ENCODE data around the gene GPR68. TPM values are rescaled to one million over a fixed set of nuclear protein-coding genes. Genes with fewer than 3 reads are reported as not detected.

Gene GPR68, protein sequence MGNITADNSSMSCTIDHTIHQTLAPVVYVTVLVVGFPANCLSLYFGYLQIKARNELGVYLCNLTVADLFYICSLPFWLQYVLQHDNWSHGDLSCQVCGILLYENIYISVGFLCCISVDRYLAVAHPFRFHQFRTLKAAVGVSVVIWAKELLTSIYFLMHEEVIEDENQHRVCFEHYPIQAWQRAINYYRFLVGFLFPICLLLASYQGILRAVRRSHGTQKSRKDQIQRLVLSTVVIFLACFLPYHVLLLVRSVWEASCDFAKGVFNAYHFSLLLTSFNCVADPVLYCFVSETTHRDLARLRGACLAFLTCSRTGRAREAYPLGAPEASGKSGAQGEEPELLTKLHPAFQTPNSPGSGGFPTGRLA
- total RNA-seq, result 1 to 10 TPM; 4.1 to 6.1 (median 6.0) TPM

DNA sequence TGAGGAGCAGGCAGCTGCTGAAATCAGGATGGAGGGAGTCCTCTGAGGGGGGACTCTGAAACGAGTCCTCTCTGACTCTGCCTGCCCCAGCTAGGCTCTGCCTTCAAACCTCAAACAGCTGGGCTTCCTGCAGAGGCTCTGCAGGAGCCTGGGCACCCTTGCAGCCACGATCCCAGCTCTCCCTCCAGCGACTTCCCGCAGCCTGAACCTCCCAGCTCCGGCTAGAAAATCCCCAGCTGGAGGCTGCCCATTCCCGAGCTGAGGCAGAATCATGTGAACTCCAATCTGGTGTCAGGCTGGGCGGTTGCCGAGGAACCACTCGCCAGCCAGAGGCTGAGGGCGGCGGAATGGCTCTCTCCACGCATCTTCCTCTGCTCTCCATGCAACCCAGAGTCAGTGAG lies at the start of gene GPR68:
TSS of gene GPR68 (minus strand) at position 204 of the 401 bp plus-strand sequence. CDS start 9,654 bp downstream, outside the sequence.
- DNase-seq, result no peak
- H3K27me3 Mint-ChIP-seq (ENCODE audit: low read depth), result no peaks in the 10 kb centered on the region
- peaks cover 8% of the 10 kb centered on the region for H3K36me3 Mint-ChIP-seq (ENCODE audit: insufficient read depth)
- ATAC-seq, result no peak
- H3K9me3 Mint-ChIP-seq, result peaks cover 8% of the 10 kb centered on the region
- peaks cover 92% of the 10 kb centered on the region for H3K4me1 Mint-ChIP-seq (ENCODE audit: low read depth)
- H3K4me3 Mint-ChIP-seq, result peak within 1 kb of the TSS; percentile 78

DNA sequence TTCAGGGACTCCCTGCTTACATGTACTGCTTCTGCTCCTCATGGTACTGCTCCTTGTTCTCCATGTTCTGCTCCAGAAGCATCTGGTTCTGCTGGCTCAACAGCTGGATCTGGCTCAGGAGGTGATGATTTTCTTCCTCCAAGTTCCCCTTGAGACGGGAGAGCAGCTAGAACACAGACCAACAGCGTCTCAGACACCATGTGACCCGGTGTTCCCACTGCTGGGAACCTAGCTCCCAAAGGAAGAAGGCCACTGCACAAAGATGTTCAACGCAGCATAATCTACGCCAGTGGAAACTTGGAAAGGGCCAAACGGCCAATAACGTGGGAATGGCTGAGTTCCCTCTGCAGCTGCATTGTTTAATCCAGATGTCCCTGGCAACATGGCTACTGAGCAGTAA lies 49.6 kb upstream of the GPR68 start:
- H3K27me3 Mint-ChIP-seq (ENCODE audit: low read depth), result no peaks in the 10 kb centered on the region
- no peak overlapping the region for H3K4me3 Mint-ChIP-seq
- ATAC-seq, result no peak
- H3K4me1 Mint-ChIP-seq (ENCODE audit: low read depth), result peaks cover 7% of the 10 kb centered on the region
- peaks cover 40% of the 10 kb centered on the region for H3K36me3 Mint-ChIP-seq (ENCODE audit: insufficient read depth)
- no peak for DNase-seq
- H3K9me3 Mint-ChIP-seq, result no peaks in the 10 kb centered on the region

DNA sequence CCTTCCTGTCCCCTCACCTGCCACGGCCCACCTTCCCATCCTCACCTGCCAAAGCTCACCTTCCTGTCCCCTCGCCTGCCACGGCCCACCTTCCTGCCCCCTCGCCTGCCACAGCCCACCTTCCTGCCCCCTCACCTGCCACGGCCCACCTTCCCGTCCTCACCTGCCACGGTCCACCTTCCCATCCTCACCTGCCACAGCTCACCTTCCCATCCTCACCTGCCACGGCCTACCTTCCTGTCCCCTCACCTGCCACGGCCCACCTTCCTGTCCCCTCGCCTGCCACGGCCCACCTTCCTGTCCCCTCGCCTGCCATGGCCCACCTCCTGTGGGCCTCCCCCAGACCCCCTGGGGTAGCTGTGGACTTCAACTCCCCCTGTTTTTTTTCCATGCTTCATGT lies 48.8 kb upstream of the GPR68 start:
- peaks cover 37% of the 10 kb centered on the region for H3K36me3 Mint-ChIP-seq (ENCODE audit: insufficient read depth)

DNA sequence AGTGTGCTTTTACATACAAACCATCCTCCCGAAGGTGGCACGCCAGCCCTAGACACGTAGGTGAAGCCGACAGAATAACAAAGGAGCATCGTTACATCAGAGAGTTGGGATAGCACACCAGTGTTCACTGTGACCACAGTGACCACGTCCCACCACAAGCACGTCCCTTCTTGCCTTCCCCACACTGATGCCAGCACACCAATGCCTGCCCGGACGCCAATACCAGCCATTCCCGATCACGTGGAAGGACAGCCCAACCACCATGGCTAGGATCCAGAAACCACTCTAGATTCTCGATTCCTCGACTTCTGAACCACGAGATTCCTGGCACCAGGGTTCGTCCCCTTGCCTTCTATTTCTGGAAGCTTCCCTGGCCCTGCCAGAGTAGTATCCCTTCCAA lies 48.0 kb upstream of the GPR68 start:
- peaks cover 3% of the 10 kb centered on the region for H3K4me1 Mint-ChIP-seq (ENCODE audit: low read depth)
- no peaks in the 10 kb centered on the region for H3K27me3 Mint-ChIP-seq (ENCODE audit: low read depth)
- H3K36me3 Mint-ChIP-seq (ENCODE audit: insufficient read depth), result peaks cover 40% of the 10 kb centered on the region
- no peak for ATAC-seq
- no peaks in the 10 kb centered on the region for H3K9me3 Mint-ChIP-seq
- H3K4me3 Mint-ChIP-seq, result no peak overlapping the region
- DNase-seq, result no peak

More for the DNA sequence above, 48.8 kb upstream of the GPR68 start:
- ATAC-seq (no peak), DNase-seq (no peak)
- Mint-ChIP-seq H3K27me3 (ENCODE audit: low read depth) (no peaks in the 10 kb centered on the region), H3K4me3 (no peak overlapping the region), H3K9me3 (no peaks in the 10 kb centered on the region), H3K4me1 (ENCODE audit: low read depth) (peaks cover 3% of the 10 kb centered on the region)

DNA sequence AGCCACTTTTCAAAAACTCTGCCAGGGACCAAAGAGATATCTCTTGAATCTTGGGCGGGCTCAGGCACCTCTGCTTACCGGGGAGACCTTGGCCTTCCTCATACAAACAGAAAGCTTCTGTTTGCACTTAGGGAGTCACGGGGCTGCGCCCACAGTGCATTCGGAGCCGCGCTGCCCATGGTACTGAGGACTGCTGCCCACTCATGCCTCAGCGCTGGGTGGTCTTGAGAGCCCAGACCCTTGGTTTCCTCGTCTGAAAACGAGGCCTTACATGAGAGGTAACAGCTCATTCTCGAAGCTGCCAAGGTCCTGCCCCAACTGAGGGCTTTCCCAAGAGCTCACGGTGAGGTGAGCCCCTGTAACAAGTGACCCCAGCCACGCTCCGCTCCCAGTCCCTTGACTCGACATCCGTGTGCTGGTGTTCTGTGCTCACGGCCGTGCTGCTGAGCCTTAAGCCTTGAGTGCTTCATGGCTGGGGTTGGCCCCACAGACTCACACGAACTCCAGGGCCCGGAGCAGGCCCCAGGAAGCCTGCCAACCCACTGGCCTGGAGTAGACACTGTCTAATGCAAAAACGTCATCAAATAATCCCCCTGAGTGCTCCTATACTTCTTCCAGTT lies 47.4 kb upstream of the GPR68 start:
- no peaks in the 10 kb centered on the region for H3K9me3 Mint-ChIP-seq
- H3K4me3 Mint-ChIP-seq, result no peak overlapping the region
- DNase-seq (no peak), ATAC-seq (no peak)
- H3K27me3 Mint-ChIP-seq (ENCODE audit: low read depth), result no peaks in the 10 kb centered on the region
- peaks cover 3% of the 10 kb centered on the region for H3K4me1 Mint-ChIP-seq (ENCODE audit: low read depth)
- peaks cover 40% of the 10 kb centered on the region for H3K36me3 Mint-ChIP-seq (ENCODE audit: insufficient read depth)

DNA sequence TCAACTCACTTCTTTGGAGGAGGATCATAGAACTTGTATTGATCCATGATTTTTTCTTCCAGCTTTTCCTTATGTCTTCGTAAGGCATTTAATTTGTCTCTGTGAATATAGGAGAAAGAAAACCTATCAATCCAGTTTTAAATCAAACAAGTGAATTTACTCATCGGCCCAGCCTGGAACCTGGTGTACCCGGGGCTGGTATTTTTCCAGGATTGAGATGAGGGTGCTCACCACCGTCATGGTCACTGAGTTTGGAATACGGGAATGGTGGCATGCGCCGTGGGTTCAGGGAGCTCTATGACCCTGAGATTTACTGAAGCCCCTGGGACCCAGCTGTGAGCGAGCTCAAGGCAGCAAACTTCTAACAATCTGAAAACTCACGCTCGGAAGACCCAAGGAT lies 46.5 kb upstream of the GPR68 start:
- no peak for ATAC-seq
- no peaks in the 10 kb centered on the region for H3K9me3 Mint-ChIP-seq
- H3K36me3 Mint-ChIP-seq (ENCODE audit: insufficient read depth), result peaks cover 38% of the 10 kb centered on the region
- H3K27me3 Mint-ChIP-seq (ENCODE audit: low read depth), result no peaks in the 10 kb centered on the region
- peaks cover 9% of the 10 kb centered on the region for H3K4me1 Mint-ChIP-seq (ENCODE audit: low read depth)
- no peak overlapping the region for H3K4me3 Mint-ChIP-seq
- DNase-seq, result no peak

DNA sequence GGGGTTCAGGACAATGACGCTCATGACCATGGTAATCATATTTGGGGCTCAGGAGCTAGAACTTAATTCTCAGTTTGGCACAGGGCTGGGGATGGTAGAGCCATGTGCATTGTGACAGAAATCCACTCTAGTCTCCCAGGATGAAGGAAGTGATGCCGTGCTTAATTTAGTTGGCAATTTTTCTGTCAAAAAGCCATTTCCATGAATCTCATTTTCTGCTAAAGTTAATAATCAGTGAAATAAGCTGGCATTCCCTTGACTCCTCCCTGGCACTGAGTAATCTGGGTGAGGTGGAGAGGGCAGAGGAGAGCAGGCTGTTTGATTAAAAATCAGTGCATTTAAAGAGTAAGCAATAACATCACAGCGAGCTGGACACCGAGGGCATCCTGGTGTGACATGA lies 45.0 kb upstream of the GPR68 start:
- no peaks in the 10 kb centered on the region for H3K9me3 Mint-ChIP-seq
- peaks cover 15% of the 10 kb centered on the region for H3K4me1 Mint-ChIP-seq (ENCODE audit: low read depth)
- H3K36me3 Mint-ChIP-seq (ENCODE audit: insufficient read depth), result peaks cover 49% of the 10 kb centered on the region
- ATAC-seq (no peak), DNase-seq (no peak)
- H3K4me3 Mint-ChIP-seq, result no peak overlapping the region
- no peaks in the 10 kb centered on the region for H3K27me3 Mint-ChIP-seq (ENCODE audit: low read depth)

DNA sequence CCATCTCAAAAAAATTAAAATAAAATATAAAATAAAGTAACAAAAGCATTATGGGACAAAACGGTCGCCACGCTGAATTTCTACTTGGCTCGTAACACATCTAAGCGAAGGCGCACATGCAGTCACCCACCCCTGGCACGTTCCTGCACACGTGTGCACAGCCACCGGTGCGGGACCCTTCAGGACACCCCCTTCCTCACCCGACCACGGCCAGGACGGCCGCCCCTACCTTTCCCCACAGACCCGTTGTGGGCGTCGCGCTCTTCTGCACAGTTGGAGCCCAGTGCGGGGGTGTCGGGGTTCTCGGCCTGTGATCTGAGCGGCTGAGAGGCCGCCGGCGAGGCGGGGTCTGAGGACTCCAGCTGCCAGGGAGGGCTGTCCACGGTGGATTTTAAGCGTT lies 44.4 kb upstream of the GPR68 start:
- Mint-ChIP-seq H3K27me3 (ENCODE audit: low read depth) (no peaks in the 10 kb centered on the region), H3K36me3 (ENCODE audit: insufficient read depth) (peaks cover 49% of the 10 kb centered on the region), H3K9me3 (no peaks in the 10 kb centered on the region), H3K4me1 (ENCODE audit: low read depth) (peaks cover 15% of the 10 kb centered on the region), H3K4me3 (no peak overlapping the region)
- DNase-seq, result no peak
- no peak for ATAC-seq

DNA sequence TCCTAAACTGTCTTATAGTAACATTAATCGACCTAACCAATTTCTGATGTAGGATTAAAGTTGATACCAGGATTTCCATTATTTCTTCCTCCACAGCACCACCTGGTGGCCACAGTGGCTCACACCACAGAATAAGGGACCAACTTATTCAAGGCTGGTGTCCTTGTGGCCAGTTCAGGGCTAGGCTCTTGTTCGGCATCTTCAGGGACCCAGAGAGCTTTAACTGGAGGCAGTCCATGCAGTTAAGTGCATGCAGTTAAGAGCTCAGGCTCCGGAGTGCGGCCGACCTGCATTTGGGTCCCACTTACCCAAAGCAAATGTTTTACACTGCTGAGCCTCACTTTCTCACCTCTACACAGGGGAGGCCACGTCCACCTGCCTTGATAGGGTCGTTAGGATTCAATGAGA lies 42.0 kb upstream of the GPR68 start:
- ATAC-seq (peak; percentile 79 to 80), DNase-seq (peak; percentile 85)
- peaks cover 53% of the 10 kb centered on the region for H3K36me3 Mint-ChIP-seq (ENCODE audit: insufficient read depth)
- no peaks in the 10 kb centered on the region for H3K9me3 Mint-ChIP-seq
- no peak overlapping the region for H3K4me3 Mint-ChIP-seq
- peaks cover 12% of the 10 kb centered on the region for H3K4me1 Mint-ChIP-seq (ENCODE audit: low read depth)
- no peaks in the 10 kb centered on the region for H3K27me3 Mint-ChIP-seq (ENCODE audit: low read depth)

DNA sequence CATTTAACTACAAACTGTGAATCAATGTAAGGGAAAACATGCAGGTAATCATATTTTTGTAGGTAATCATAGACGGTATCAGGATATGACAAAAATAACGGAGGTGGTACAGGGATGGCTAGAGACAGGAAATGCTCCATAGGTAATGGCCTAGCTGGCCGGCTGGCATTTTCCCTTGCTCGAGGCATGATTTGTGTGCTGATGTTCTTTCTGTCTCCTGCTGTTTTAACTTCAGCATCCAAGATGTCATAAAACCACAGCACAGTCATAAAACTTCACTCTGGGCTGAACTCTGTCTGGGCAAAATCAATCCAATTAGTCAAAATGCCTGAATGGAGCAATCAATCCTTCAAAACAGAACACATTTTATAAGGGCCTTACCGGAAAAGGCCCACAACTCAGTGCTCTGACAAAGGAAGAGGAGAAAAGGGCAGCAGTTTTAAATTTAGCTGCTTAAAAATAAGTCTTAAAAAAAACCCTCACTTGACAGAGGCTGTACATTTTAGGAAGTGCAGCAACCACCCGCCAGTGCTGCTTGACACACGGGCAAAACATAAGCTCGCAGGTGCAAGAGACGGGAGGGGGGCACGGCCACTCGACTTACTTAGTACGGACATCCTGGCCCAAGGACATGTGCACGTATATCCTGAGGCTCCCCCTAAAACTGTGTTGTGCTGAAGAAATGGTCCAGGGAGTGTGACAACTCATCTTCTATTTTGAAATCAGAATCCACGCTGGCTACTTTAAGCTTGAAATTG lies 40.5 kb upstream of the GPR68 start:
- peaks cover 12% of the 10 kb centered on the region for H3K4me1 Mint-ChIP-seq (ENCODE audit: low read depth)
- no peak for DNase-seq
- no peaks in the 10 kb centered on the region for H3K27me3 Mint-ChIP-seq (ENCODE audit: low read depth)
- H3K4me3 Mint-ChIP-seq, result no peak overlapping the region
- no peak for ATAC-seq
- H3K36me3 Mint-ChIP-seq (ENCODE audit: insufficient read depth), result peaks cover 57% of the 10 kb centered on the region
- H3K9me3 Mint-ChIP-seq, result no peaks in the 10 kb centered on the region

DNA sequence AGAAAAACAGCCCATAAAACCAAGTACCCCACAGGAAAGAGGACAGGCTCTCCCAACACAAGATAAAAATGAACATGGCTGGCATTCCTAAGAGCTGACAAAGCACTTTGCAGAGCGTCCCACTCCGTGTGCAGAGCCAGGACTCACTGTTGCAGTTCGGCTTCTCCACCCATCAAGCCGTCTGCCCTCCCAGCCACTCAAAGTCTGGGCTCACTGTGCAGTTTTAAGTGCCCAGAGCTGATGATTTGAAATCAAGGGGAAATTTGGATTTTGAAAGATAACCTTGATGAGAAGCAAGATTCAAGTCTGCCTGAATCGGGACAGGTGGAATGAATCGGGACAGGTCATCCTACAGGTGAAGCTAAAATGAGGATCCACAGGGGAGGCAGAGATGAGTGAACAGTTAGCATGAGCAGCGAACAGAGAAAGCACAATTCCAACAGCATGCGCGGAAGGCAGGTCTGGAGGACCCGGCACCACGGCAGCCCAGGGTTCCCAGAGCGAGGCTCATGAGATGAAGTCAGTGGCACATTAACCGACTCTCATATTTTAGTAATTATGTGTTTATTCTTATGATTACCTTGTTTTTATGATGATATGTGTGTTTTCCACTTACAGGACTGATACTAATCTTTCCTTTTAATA lies 39.8 kb upstream of the GPR68 start:
- no peak for ATAC-seq
- H3K9me3 Mint-ChIP-seq, result no peaks in the 10 kb centered on the region
- peaks cover 58% of the 10 kb centered on the region for H3K36me3 Mint-ChIP-seq (ENCODE audit: insufficient read depth)
- H3K4me3 Mint-ChIP-seq, result no peak overlapping the region
- H3K4me1 Mint-ChIP-seq (ENCODE audit: low read depth), result peaks cover 12% of the 10 kb centered on the region
- DNase-seq, result no peak
- no peaks in the 10 kb centered on the region for H3K27me3 Mint-ChIP-seq (ENCODE audit: low read depth)

DNA sequence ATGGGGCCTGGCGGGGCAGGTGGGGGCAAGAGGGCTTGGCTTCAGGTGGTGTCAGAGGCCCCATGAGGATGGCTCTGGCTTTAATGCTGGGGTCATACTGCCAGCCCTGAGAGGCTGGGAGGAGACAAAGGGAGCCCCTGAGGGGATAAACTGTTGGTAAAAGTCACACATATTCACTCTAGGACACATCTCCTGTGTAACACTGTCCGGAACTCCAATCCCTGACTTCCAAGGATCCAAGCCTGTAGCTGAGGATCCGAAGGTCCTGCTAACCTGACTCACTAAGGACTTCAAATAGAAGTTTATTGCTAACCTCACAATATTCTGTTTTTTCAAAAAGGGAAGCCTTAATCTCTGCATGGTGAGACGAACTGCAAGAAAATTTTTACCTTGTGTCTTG lies 39.2 kb upstream of the GPR68 start:
- Mint-ChIP-seq H3K4me3 (no peak overlapping the region), H3K4me1 (ENCODE audit: low read depth) (peaks cover 12% of the 10 kb centered on the region), H3K27me3 (ENCODE audit: low read depth) (no peaks in the 10 kb centered on the region), H3K9me3 (no peaks in the 10 kb centered on the region), H3K36me3 (ENCODE audit: insufficient read depth) (peaks cover 55% of the 10 kb centered on the region)
- no peak for DNase-seq
- ATAC-seq, result no peak

DNA sequence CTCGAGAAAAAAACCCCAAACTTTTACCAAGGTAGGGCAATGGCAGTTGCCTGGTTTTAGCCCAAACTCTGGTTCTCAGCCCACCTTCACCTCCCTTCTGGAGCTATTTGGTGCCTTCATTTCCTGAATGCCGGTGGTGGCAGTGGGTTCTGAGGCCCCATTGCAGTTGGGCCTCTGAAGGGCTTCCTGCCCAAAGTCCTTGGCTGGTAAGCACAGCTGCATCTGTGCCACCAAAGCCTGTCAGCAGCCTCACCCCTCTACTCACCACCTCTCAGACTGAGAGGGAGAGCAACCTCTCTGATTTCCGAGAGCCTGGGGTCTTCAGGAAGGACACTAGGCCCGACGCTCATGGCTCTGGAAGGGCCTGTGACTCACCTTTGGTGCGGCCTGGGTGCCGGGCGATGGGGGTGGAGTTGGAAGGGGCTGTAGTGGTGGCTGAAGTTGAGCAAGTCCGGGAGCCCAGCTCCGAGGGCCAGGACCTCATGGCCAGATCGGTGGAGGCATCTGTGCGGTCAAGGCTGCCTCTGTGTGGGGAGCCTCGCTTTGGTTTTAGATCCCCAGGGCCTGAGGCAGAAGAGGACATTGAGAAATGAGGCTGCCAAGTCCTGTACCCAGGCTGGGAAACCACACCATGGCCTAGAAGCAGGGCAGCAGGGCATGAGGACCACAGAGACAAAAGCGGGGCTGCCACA lies 38.6 kb upstream of the GPR68 start:
- Mint-ChIP-seq H3K27me3 (ENCODE audit: low read depth) (no peaks in the 10 kb centered on the region), H3K36me3 (ENCODE audit: insufficient read depth) (peaks cover 57% of the 10 kb centered on the region), H3K4me3 (no peak overlapping the region), H3K9me3 (no peaks in the 10 kb centered on the region), H3K4me1 (ENCODE audit: low read depth) (peaks cover 12% of the 10 kb centered on the region)
- no peak for DNase-seq
- ATAC-seq, result no peak

DNA sequence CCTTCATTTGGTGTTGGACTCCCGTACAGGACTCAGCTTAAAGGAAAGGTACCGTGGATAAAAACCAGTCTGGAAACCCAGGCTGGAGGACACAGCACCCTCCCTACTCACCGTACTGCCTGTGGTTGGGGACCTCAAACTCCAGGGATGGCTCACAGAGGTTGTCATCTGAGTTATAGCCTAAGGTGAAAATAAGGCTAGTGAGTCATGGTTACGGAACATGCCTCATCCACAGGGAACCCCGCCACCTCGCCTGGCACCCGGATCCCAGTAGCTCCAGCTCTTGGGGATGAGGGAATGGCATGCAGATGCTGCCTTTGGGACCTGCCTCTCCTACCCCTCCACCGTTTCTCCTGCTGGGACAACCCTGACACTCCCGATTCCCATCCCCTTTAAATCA lies 36.8 kb upstream of the GPR68 start:
- Mint-ChIP-seq H3K4me3 (no peak overlapping the region), H3K9me3 (no peaks in the 10 kb centered on the region), H3K27me3 (ENCODE audit: low read depth) (no peaks in the 10 kb centered on the region), H3K4me1 (ENCODE audit: low read depth) (peaks cover 10% of the 10 kb centered on the region), H3K36me3 (ENCODE audit: insufficient read depth) (peaks cover 64% of the 10 kb centered on the region)
- no peak for DNase-seq
- no peak for ATAC-seq
